Measurements from ENCODE around the gene TMA7B. TPM values are rescaled to one million over a fixed set of nuclear protein-coding genes. Genes with fewer than 3 reads are reported as not detected.

Gene TMA7B
- total and polyA plus RNA-seq, 10 of the 15 experiments (the other 5 are each of a cell fraction or from before 2014, with no cell fraction given): 0.33 to 2.9 (median 1.8) TPM

- Histone ChIP-seq H3K27me3 (replicated peaks in 1 of 2; ENCODE audit: control insufficient read depth in 2 of 2, insufficient read depth in 2 of 2, low read length in 1 of 2) (no peaks in the 10 kb centered on the region), H3K4me3 (no peak overlapping the region), H3K9me3 (replicated peaks; ENCODE audit: control insufficient read depth, insufficient read depth, low read length) (no peaks in the 10 kb centered on the region), H3K36me3 (ENCODE audit: control insufficient read depth in 2 of 2, insufficient read depth in 2 of 2, low read length in 1 of 2) (peaks cover 11 to 32% of the 10 kb centered on the region in 2 experiments), H2AFZ (ENCODE audit: control insufficient read depth, low read depth, low read length) (no peak overlapping the region), H3K4me2 (ENCODE audit: control insufficient read depth, insufficient read depth) (no peak overlapping the region), H3K79me2 (ENCODE audit: control insufficient read depth, insufficient read depth, low read length) (peaks cover 43% of the 10 kb centered on the region), H3K4me1 (ENCODE audit: control insufficient read depth, insufficient read depth, low read length) (peaks cover 41% of the 10 kb centered on the region), H4K20me1 (ENCODE audit: control insufficient read depth, insufficient read depth) (peaks cover 10% of the 10 kb centered on the region; the same call in 1 of the 2 replicates), H3K9ac (ENCODE audit: control insufficient read depth, insufficient read depth, low read length) (no peak overlapping the region), H3K27ac (ENCODE audit: control insufficient read depth, insufficient read depth) (no peak overlapping the region)
- DNase-seq (ENCODE audit: low read depth, low spot score) (no peak), FAIRE-seq (no peak), ATAC-seq (no peak)
- in situ Hi-C loops (cut with MboI) (no loop called here), intact Hi-C loops (cut with micrococcal nuclease; ENCODE audit: unreplicated experiment) (no loop called here)
- ChIA-PET RAD21 (ENCODE audit: unreplicated experiment) (interaction anchor here (0.7 to 2.8 kb wide), 10 partner anchors 11 to 120 kb away, joined by 3 to 14 read pairs (median 3); partner anchors contain the start of gene GRAP2), POLR2A (interaction anchor here (0.9 to 2.3 kb wide), 6 partner anchors 10 to 40 kb away, joined by 3 to 9 read pairs (median 4); no protein-coding TSS in a partner anchor), SMC1A (ENCODE audit: uncharacterized antibody, unreplicated experiment) (interaction anchor here (0.7 to 3.3 kb wide), 11 partner anchors 11 to 180 kb away, joined by 3 to 32 read pairs (median 4); no protein-coding TSS in a partner anchor), CTCF (interaction anchor here (1.0 to 3.0 kb wide), 6 partner anchors 13 to 412 kb away, joined by 3 to 11 read pairs (median 5); no protein-coding TSS in a partner anchor)
- BruUV-seq (replicated peaks): no TSS peak
- TF ChIP-seq ATF3 (IDR thresholded peaks at IDR 0.05; ENCODE audit: borderline replicate concordance, extremely low read depth, low read depth, low read length) (no peak), ZBTB11 (CRISPR knock-in tag; IDR thresholded peaks at IDR 0.05) (no peak), USF2 (IDR thresholded peaks at IDR 0.05; ENCODE audit: borderline replicate concordance, low read depth, low read length) (no peak), ATF2 (IDR thresholded peaks at IDR 0.05; ENCODE audit: low read length) (no peak), NR2F1 (conservative IDR thresholded peaks at IDR 0.05) (no peak), POLR2AphosphoS2 (IDR thresholded peaks at IDR 0.05; ENCODE audit: low read depth, low read length) (no peak), NFYA (IDR thresholded peaks at IDR 0.05; ENCODE audit: borderline replicate concordance, low read depth, low read length) (no peak), BCL11A (IDR thresholded peaks at IDR 0.05; ENCODE audit: low read depth, low read length) (no peak), ZZZ3 (IDR thresholded peaks at IDR 0.05; ENCODE audit: control insufficient read depth, insufficient read length, low read depth) (no peak), NBN (IDR thresholded peaks at IDR 0.05) (no peak), SKIL (IDR thresholded peaks at IDR 0.05; ENCODE audit: low read depth, poor library complexity, severe bottlenecking) (no peak), ELK1 (IDR thresholded peaks at IDR 0.05; ENCODE audit: low read depth, low read length) (no peak), YBX1 (IDR thresholded peaks at IDR 0.05) (no peak), DPF2 (IDR thresholded peaks at IDR 0.05) (no peak), HDGF (IDR thresholded peaks at IDR 0.05) (no peak)
- WGBS (ENCODE audit: insufficient coverage, insufficient replicate concordance, low lambda C conversion rate, missing lambda C conversion rate): 97% methylated on average over 4 of the region's 4 CpGs
Measured at GRCh38 chr22:39946126-39946502, 14.1 kb upstream of the TMA7B start.

Measured in GM12878 (cell line).